ENCODE measurements around the gene PTBP2. TPM values are rescaled to one million over a fixed set of nuclear protein-coding genes. Genes with fewer than 3 reads are reported as not detected.

Gene PTBP2
- total and polyA plus RNA-seq, 10 of the 15 experiments (the other 5 are each of a cell fraction or from before 2014, with no cell fraction given) = 5.8 to 17.5 (median 11.1) TPM

DNA sequence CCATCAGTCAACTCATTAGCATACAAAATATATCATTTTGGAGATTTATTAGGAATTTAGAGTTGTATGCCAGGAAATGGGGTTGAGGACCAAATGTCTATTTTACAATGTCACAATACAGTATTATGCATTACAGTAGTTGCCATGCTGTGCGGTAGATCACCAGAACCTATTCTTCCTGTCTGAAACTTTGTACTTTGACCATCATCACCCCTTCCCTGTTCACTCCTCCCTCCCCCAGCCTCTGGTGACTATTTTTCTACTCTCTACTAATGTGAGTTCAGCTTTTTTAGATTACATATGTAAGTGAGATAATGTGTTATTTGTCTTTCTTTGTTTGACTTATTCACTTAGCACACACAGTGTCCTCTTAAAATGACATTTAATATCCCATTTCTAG lies 50.8 kb downstream of the PTBP2 start:
- no TSS peak for BruUV-seq (replicated peaks)
- H3K4me1 ChIP-seq (ENCODE audit: control insufficient read depth, insufficient read depth, low read length) = no peaks in the 10 kb centered on the region
- ChIA-PET RAD21 (ENCODE audit: unreplicated experiment) (no interaction called here), CTCF (no interaction called here), POLR2A (interaction anchor here (0.6 kb wide), 1 partner anchor 26 kb away, joined by 4 read pairs; no protein-coding TSS in a partner anchor), SMC1A (ENCODE audit: uncharacterized antibody, unreplicated experiment) (interaction anchor here (1.4 to 1.5 kb wide), 2 partner anchors 21 to 30 kb away, joined by 3 to 4 read pairs; no protein-coding TSS in a partner anchor)
- H3K4me2 ChIP-seq (ENCODE audit: control insufficient read depth, insufficient read depth) = no peak overlapping the region
- no peaks in the 10 kb centered on the region for H3K27me3 ChIP-seq (replicated peaks in 1 of 2; ENCODE audit: control insufficient read depth in 2 of 2, insufficient read depth in 2 of 2, low read length in 1 of 2)
- no peak overlapping the region for H3K4me3 ChIP-seq
- no peak overlapping the region for H3K9ac ChIP-seq (ENCODE audit: control insufficient read depth, insufficient read depth, low read length)
- H4K20me1 ChIP-seq (ENCODE audit: control insufficient read depth, insufficient read depth) = no peaks in the 10 kb centered on the region
- H2AFZ ChIP-seq (ENCODE audit: control insufficient read depth, low read depth, low read length) = no peak overlapping the region
- no peaks in the 10 kb centered on the region for H3K9me3 ChIP-seq (replicated peaks; ENCODE audit: control insufficient read depth, insufficient read depth, low read length)
- FAIRE-seq (no peak), ATAC-seq (no peak), DNase-seq (ENCODE audit: low read depth, low spot score) (no peak)
- TF ChIP-seq BHLHE40 (IDR thresholded peaks at IDR 0.05; ENCODE audit: borderline replicate concordance in 1 of 2, low read depth in 2 of 2, low read length in 1 of 2) (no peak), ZNF592 (IDR thresholded peaks at IDR 0.05) (no peak), CTCF (IDR thresholded peaks at IDR 0.05 in 2 of 3, conservative IDR thresholded peaks at IDR 0.05 in 1 of 3; ENCODE audit: control insufficient read depth in 2 of 3, extremely low read depth in 1 of 3, insufficient read depth in 1 of 3, low read depth in 3 of 3, low read length in 3 of 3) (no peak), ATF7 (IDR thresholded peaks at IDR 0.05; ENCODE audit: low read depth) (no peak), SMAD1 (IDR thresholded peaks at IDR 0.05; ENCODE audit: low read depth, partially characterized antibody) (no peak), CREB1 (IDR thresholded peaks at IDR 0.05; ENCODE audit: low read depth) (no peak), IRF4 (IDR thresholded peaks at IDR 0.05; ENCODE audit: low read depth, low read length) (no peak), BCLAF1 (IDR thresholded peaks at IDR 0.05) (no peak), NFYB (IDR thresholded peaks at IDR 0.05; ENCODE audit: insufficient read depth, low read depth, low read length) (no peak), PML (IDR thresholded peaks at IDR 0.05; ENCODE audit: low read length) (no peak), KDM1A (IDR thresholded peaks at IDR 0.05; ENCODE audit: borderline replicate concordance) (no peak)
- TF ChIP-seq, protein P1, sequence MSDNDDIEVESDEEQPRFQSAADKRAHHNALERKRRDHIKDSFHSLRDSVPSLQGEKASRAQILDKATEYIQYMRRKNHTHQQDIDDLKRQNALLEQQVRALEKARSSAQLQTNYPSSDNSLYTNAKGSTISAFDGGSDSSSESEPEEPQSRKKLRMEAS (IDR thresholded peaks at IDR 0.05; ENCODE audit: low read depth, low read length) = no peak
- TF ChIP-seq, protein P2, sequence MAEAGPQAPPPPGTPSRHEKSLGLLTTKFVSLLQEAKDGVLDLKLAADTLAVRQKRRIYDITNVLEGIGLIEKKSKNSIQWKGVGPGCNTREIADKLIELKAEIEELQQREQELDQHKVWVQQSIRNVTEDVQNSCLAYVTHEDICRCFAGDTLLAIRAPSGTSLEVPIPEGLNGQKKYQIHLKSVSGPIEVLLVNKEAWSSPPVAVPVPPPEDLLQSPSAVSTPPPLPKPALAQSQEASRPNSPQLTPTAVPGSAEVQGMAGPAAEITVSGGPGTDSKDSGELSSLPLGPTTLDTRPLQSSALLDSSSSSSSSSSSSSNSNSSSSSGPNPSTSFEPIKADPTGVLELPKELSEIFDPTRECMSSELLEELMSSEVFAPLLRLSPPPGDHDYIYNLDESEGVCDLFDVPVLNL (IDR thresholded peaks at IDR 0.05; ENCODE audit: low read depth, low read length) = no peak
- 95% methylated on average over 1 of the region's 1 CpG for WGBS (ENCODE audit: insufficient coverage, insufficient replicate concordance, low lambda C conversion rate, missing lambda C conversion rate)
- peaks cover 1% of the 10 kb centered on the region; the same call in 1 of the 2 replicates for H3K79me2 ChIP-seq (ENCODE audit: control insufficient read depth, insufficient read depth, low read length)
- peaks cover 2 to 10% of the 10 kb centered on the region in 2 experiments for H3K36me3 ChIP-seq (ENCODE audit: control insufficient read depth in 2 of 2, insufficient read depth in 2 of 2, low read length in 1 of 2)
- in situ Hi-C loops (cut with MboI) = no loop called here
- no peak overlapping the region for H3K27ac ChIP-seq (ENCODE audit: control insufficient read depth, insufficient read depth)
- intact Hi-C loops (cut with micrococcal nuclease; ENCODE audit: unreplicated experiment) = no loop called here
